Measurements from ENCODE around the gene FAM228B. TPM values are rescaled to one million over a fixed set of nuclear protein-coding genes. Genes with fewer than 3 reads are reported as not detected.

Gene FAM228B
- total and polyA plus RNA-seq, 2 donors (not counting 1 experiment from before 2014, with no cell fraction given): 9.8 to 47.2 TPM

DNA sequence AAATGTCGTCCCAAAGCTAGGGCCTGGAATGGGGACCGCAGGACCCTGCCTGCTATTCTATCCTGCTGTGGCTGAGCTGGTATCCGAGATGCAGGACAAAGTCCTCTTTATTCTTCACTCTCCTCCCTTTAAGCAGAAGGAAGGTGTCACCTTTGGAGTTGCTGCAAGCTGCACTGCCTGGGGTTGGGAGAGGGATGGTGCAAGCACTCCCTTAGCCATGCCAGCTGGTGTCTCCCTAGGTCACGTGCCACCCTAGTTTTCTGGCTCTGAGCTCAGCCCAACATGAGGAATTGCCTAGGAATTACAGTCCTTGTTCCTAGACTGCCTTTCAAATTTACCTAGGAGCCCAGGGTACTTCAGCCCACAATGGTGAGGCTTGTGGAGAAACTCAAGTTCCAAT is 30.2 kb downstream of the FAM228B start:
- Histone ChIP-seq H3K9me3 (ENCODE audit: control extremely low read depth in 1 of 3, control insufficient read depth in 2 of 3, insufficient read depth in 1 of 3, low read length in 2 of 3) (no peaks in the 10 kb centered on the region), H3K79me2 (ENCODE audit: control insufficient read depth, insufficient read depth, low read length) (no peaks in the 10 kb centered on the region), H4K20me1 (ENCODE audit: control insufficient read depth, insufficient read depth, low read length, poor library complexity, severe bottlenecking) (no peaks in the 10 kb centered on the region), H3K4me3 (ENCODE audit: control extremely low read depth in 1 of 5, extremely low read depth in 1 of 5, insufficient read depth in 1 of 5, low read depth in 2 of 5, low read length in 4 of 5) (no peak overlapping the region), H2AFZ (ENCODE audit: insufficient read depth, low read depth, low read length, poor library complexity, severe bottlenecking) (no peak overlapping the region), H3K4me2 (replicated peaks; ENCODE audit: low read depth, low read length, poor library complexity, severe bottlenecking) (no peak overlapping the region), H3K4me1 (ENCODE audit: control insufficient read depth in 2 of 2, insufficient read depth in 2 of 2, low read length in 2 of 2) (no peaks in the 10 kb centered on the region), H3K27ac (ENCODE audit: low read length in 2 of 2) (no peak overlapping the region), H3K27me3 (replicated peaks in 1 of 4; ENCODE audit: control extremely low read depth in 1 of 4, control insufficient read depth in 3 of 4, insufficient read depth in 4 of 4, low read length in 3 of 4) (no peaks in the 10 kb centered on the region), H3K9ac (ENCODE audit: low read length) (no peak overlapping the region), H3K36me3 (replicated peaks in 1 of 2; ENCODE audit: control extremely low read depth in 1 of 2, control insufficient read depth in 1 of 2, extremely low read depth in 1 of 2, insufficient read depth in 2 of 2, low read length in 1 of 2) (peaks cover 0 to 2% of the 10 kb centered on the region in 2 experiments)
- TF ChIP-seq EZH2 (IDR thresholded peaks at IDR 0.05; ENCODE audit: borderline replicate concordance, insufficient read depth, low read depth, low read length, poor library complexity, severe bottlenecking): no peak
- TF ChIP-seq, protein P1, sequence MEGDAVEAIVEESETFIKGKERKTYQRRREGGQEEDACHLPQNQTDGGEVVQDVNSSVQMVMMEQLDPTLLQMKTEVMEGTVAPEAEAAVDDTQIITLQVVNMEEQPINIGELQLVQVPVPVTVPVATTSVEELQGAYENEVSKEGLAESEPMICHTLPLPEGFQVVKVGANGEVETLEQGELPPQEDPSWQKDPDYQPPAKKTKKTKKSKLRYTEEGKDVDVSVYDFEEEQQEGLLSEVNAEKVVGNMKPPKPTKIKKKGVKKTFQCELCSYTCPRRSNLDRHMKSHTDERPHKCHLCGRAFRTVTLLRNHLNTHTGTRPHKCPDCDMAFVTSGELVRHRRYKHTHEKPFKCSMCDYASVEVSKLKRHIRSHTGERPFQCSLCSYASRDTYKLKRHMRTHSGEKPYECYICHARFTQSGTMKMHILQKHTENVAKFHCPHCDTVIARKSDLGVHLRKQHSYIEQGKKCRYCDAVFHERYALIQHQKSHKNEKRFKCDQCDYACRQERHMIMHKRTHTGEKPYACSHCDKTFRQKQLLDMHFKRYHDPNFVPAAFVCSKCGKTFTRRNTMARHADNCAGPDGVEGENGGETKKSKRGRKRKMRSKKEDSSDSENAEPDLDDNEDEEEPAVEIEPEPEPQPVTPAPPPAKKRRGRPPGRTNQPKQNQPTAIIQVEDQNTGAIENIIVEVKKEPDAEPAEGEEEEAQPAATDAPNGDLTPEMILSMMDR (IDR thresholded peaks at IDR 0.05): no peak
- no peak for ATAC-seq (ENCODE audit: low read depth)
- Mint-ChIP-seq H3K27me3 (no peaks in the 10 kb centered on the region), H3K27ac (no peak overlapping the region), H3K4me3 (no peak overlapping the region), H3K4me1 (no peaks in the 10 kb centered on the region), H3K9me3 (ENCODE audit: insufficient read depth) (peaks cover 6% of the 10 kb centered on the region)
- POLR2A ChIA-PET: no interaction called here
- no peak for DNase-seq
- 93% methylated on average over 3 of the region's 4 CpGs for WGBS (ENCODE audit: insufficient coverage)
- intact Hi-C loops (cut with micrococcal nuclease): no loop called here
- CTCF ChIA-PET: no interaction called here

DNA sequence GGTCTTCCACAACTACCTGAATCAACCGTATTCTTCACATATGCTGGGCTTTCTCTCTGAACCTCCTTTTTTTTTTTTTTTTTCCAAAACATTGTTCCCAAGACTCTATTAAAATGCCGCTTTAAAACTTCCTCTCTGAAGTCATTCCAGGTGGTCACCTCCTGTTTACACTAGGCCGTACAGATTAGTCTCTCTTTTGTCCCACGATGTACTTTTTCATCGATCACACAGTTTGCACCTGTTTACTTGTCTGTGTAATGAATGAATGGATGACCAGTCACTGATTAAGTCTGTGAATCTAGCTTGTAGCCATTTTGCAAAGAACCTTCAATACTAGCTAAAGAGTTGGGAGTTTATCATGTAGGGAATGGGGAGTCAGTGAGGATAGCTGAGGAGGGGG is 34.9 kb downstream of the FAM228B start:
- Histone ChIP-seq H3K4me3 (ENCODE audit: control extremely low read depth in 1 of 5, extremely low read depth in 1 of 5, insufficient read depth in 1 of 5, low read depth in 2 of 5, low read length in 4 of 5) (no peak overlapping the region), H4K20me1 (ENCODE audit: control insufficient read depth, insufficient read depth, low read length, poor library complexity, severe bottlenecking) (no peaks in the 10 kb centered on the region), H3K79me2 (ENCODE audit: control insufficient read depth, insufficient read depth, low read length) (no peaks in the 10 kb centered on the region), H2AFZ (ENCODE audit: insufficient read depth, low read depth, low read length, poor library complexity, severe bottlenecking) (no peak overlapping the region), H3K9ac (ENCODE audit: low read length) (no peak overlapping the region), H3K4me2 (replicated peaks; ENCODE audit: low read depth, low read length, poor library complexity, severe bottlenecking) (no peak overlapping the region), H3K36me3 (replicated peaks in 1 of 2; ENCODE audit: control extremely low read depth in 1 of 2, control insufficient read depth in 1 of 2, extremely low read depth in 1 of 2, insufficient read depth in 2 of 2, low read length in 1 of 2) (no peaks in the 10 kb centered on the region), H3K4me1 (ENCODE audit: control insufficient read depth in 2 of 2, insufficient read depth in 2 of 2, low read length in 2 of 2) (no peaks in the 10 kb centered on the region), H3K27me3 (replicated peaks in 1 of 4; ENCODE audit: control extremely low read depth in 1 of 4, control insufficient read depth in 3 of 4, insufficient read depth in 4 of 4, low read length in 3 of 4) (no peaks in the 10 kb centered on the region), H3K27ac (ENCODE audit: low read length in 2 of 2) (no peak overlapping the region), H3K9me3 (ENCODE audit: control extremely low read depth in 1 of 3, control insufficient read depth in 2 of 3, insufficient read depth in 1 of 3, low read length in 2 of 3) (peaks cover 0 to 5% (median 4%) of the 10 kb centered on the region in 3 donors)
- CTCF ChIA-PET: no interaction called here
- Mint-ChIP-seq H3K27me3 (no peaks in the 10 kb centered on the region), H3K9me3 (ENCODE audit: insufficient read depth) (no peaks in the 10 kb centered on the region), H3K27ac (no peak overlapping the region), H3K4me3 (no peak overlapping the region), H3K4me1 (no peaks in the 10 kb centered on the region)
- no peak for TF ChIP-seq EZH2 (IDR thresholded peaks at IDR 0.05; ENCODE audit: borderline replicate concordance, insufficient read depth, low read depth, low read length, poor library complexity, severe bottlenecking)
- TF ChIP-seq, protein P1 (IDR thresholded peaks at IDR 0.05): no peak
- POLR2A ChIA-PET: no interaction called here
- intact Hi-C loops (cut with micrococcal nuclease): no loop called here
- ATAC-seq (ENCODE audit: low read depth) (no peak), DNase-seq (no peak)
- 100% methylated on average over 4 of the region's 5 CpGs for WGBS (ENCODE audit: insufficient coverage)

Data from B cell (primary cell).